ENCODE measurements around the gene TRAF2.

TRAF2 gene

GRCh38 chr9:136969774-136970173, 83.5 kb downstream of the TRAF2 start:
- TF ChIP-seq POLR2A (IDR thresholded peaks at IDR 0.05; ENCODE audit: low read depth, low read length) = no peak
- FAIRE-seq = no peak
- DNase-seq (ENCODE audit: insufficient read length) = no peak

- TF ChIP-seq POLR2AphosphoS5 (IDR thresholded peaks at IDR 0.05; ENCODE audit: low read depth, low read length) (no peak), POLR2A (IDR thresholded peaks at IDR 0.05; ENCODE audit: low read depth, low read length) (no peak), TAF1 (IDR thresholded peaks at IDR 0.05; ENCODE audit: borderline replicate concordance, low read depth, low read length) (no peak)
- FAIRE-seq (no peak), DNase-seq (ENCODE audit: insufficient read length) (no peak)
Observed at GRCh38 chr9:136970361-136970760, 84.0 kb downstream of the TRAF2 start.

GRCh38 chr9:136971746-136972145, 85.4 kb downstream of the TRAF2 start:
- DNase-seq (ENCODE audit: insufficient read length) = no peak
- no peak for FAIRE-seq
- TF ChIP-seq TAF1 (IDR thresholded peaks at IDR 0.05; ENCODE audit: borderline replicate concordance, low read depth, low read length) = no peak
- no peak for TF ChIP-seq POLR2A (IDR thresholded peaks at IDR 0.05; ENCODE audit: low read depth, low read length)
- no peak for TF ChIP-seq POLR2AphosphoS5 (IDR thresholded peaks at IDR 0.05; ENCODE audit: low read depth, low read length)

- TF ChIP-seq POLR2AphosphoS5 (IDR thresholded peaks at IDR 0.05; ENCODE audit: low read depth, low read length) = no peak
- TF ChIP-seq TAF1 (IDR thresholded peaks at IDR 0.05; ENCODE audit: borderline replicate concordance, low read depth, low read length) = no peak
- no peak for TF ChIP-seq POLR2A (IDR thresholded peaks at IDR 0.05; ENCODE audit: low read depth, low read length)
- DNase-seq (ENCODE audit: insufficient read length) = no peak
- no peak for FAIRE-seq
Observed at GRCh38 chr9:136972335-136972734, 86.0 kb downstream of the TRAF2 start.

GRCh38 chr9:136972743-136973142, 86.4 kb downstream of the TRAF2 start:
- no peak for FAIRE-seq

GRCh38 chr9:136973618-136974617, 87.6 kb downstream of the TRAF2 start:
- FAIRE-seq = no peak
- no peak for DNase-seq (ENCODE audit: insufficient read length)
- TF ChIP-seq POLR2A (IDR thresholded peaks at IDR 0.05; ENCODE audit: low read depth, low read length) (no peak), POLR2AphosphoS5 (IDR thresholded peaks at IDR 0.05; ENCODE audit: low read depth, low read length) (no peak), TAF1 (IDR thresholded peaks at IDR 0.05; ENCODE audit: borderline replicate concordance, low read depth, low read length) (no peak)

More at GRCh38 chr9:136972743-136973142, 86.4 kb downstream of the TRAF2 start:
- no peak for DNase-seq (ENCODE audit: insufficient read length)
- TF ChIP-seq TAF1 (IDR thresholded peaks at IDR 0.05; ENCODE audit: borderline replicate concordance, low read depth, low read length) (no peak), POLR2A (IDR thresholded peaks at IDR 0.05; ENCODE audit: low read depth, low read length) (no peak), POLR2AphosphoS5 (IDR thresholded peaks at IDR 0.05; ENCODE audit: low read depth, low read length) (no peak)

- no peak for DNase-seq (ENCODE audit: insufficient read length)
- TF ChIP-seq POLR2A (IDR thresholded peaks at IDR 0.05; ENCODE audit: low read depth, low read length) (no peak), POLR2AphosphoS5 (IDR thresholded peaks at IDR 0.05; ENCODE audit: low read depth, low read length) (no peak), TAF1 (IDR thresholded peaks at IDR 0.05; ENCODE audit: borderline replicate concordance, low read depth, low read length) (no peak)
- no peak for FAIRE-seq
Observed at GRCh38 chr9:136974817-136975535, 88.7 kb downstream of the TRAF2 start.

- DNase-seq (ENCODE audit: insufficient read length) (no peak), FAIRE-seq (no peak)
- no peak for TF ChIP-seq POLR2AphosphoS5 (IDR thresholded peaks at IDR 0.05; ENCODE audit: low read depth, low read length)
- TF ChIP-seq POLR2A (IDR thresholded peaks at IDR 0.05; ENCODE audit: low read depth, low read length) = no peak
- TF ChIP-seq TAF1 (IDR thresholded peaks at IDR 0.05; ENCODE audit: borderline replicate concordance, low read depth, low read length) = no peak
Observed at GRCh38 chr9:136975644-136976043, 89.3 kb downstream of the TRAF2 start.

Data from GM12892 (cell line).